GM19452 (cell line): ENCODE results near the gene SCAF4.

Experiments used
- ATAC-seq: cut with Tn5 transposase; IDR thresholded peaks from one replicate; pipeline ENCODE4 v1.9.1; 2021; ENCODE audit not compliant: unreplicated experiment

Gene SCAF4

GRCh38 chr21:31713115-31713514, 18.8 kb downstream of the SCAF4 start:
- ATAC-seq = no peak

- no peak for ATAC-seq
Observed at GRCh38 chr21:31711745-31712285, 20.1 kb downstream of the SCAF4 start.

GRCh38 chr21:31711326-31711725, 20.6 kb downstream of the SCAF4 start:
- ATAC-seq = no peak

GRCh38 chr21:31710586-31710985, 21.3 kb downstream of the SCAF4 start:
- ATAC-seq = no peak

GRCh38 chr21:31708541-31708940, 23.4 kb downstream of the SCAF4 start:
- ATAC-seq = no peak

- ATAC-seq = no peak
Observed at GRCh38 chr21:31707499-31707898, 24.4 kb downstream of the SCAF4 start.

GRCh38 chr21:31706562-31706961, 25.4 kb downstream of the SCAF4 start:
- no peak for ATAC-seq

GRCh38 chr21:31700040-31700439, 31.9 kb downstream of the SCAF4 start:
- ATAC-seq = no peak

- no peak for ATAC-seq
Observed at GRCh38 chr21:31698461-31698860, 33.5 kb downstream of the SCAF4 start.

GRCh38 chr21:31696424-31696823, 35.5 kb downstream of the SCAF4 start:
- ATAC-seq = no peak

GRCh38 chr21:31693222-31693621, 38.7 kb downstream of the SCAF4 start:
- ATAC-seq = no peak

GRCh38 chr21:31688603-31689368, 43.1 kb downstream of the SCAF4 start:
- ATAC-seq = no peak

- no peak for ATAC-seq
Observed at GRCh38 chr21:31687108-31687507, 44.8 kb downstream of the SCAF4 start.

- ATAC-seq = no peak
Observed at GRCh38 chr21:31686272-31686915, 45.5 kb downstream of the SCAF4 start.

GRCh38 chr21:31684918-31685317, 47.0 kb downstream of the SCAF4 start:
- ATAC-seq = no peak

- no peak for ATAC-seq
Observed at GRCh38 chr21:31683029-31683428, 48.9 kb downstream of the SCAF4 start.

GRCh38 chr21:31682620-31683019, 49.3 kb downstream of the SCAF4 start:
- no peak for ATAC-seq

GRCh38 chr21:31678478-31678877, 53.4 kb downstream of the SCAF4 start:
- ATAC-seq = no peak

GRCh38 chr21:31677047-31677446, 54.9 kb downstream of the SCAF4 start:
- ATAC-seq = no peak

- ATAC-seq = no peak
Observed at GRCh38 chr21:31675960-31676359, 56.0 kb downstream of the SCAF4 start.

- no peak for ATAC-seq
Observed at GRCh38 chr21:31675318-31675717, 56.6 kb downstream of the SCAF4 start.

- ATAC-seq = no peak
Observed at GRCh38 chr21:31673321-31673912, 58.5 kb downstream of the SCAF4 start.
